Measurements from ENCODE around the gene ILKAP.

DNA sequence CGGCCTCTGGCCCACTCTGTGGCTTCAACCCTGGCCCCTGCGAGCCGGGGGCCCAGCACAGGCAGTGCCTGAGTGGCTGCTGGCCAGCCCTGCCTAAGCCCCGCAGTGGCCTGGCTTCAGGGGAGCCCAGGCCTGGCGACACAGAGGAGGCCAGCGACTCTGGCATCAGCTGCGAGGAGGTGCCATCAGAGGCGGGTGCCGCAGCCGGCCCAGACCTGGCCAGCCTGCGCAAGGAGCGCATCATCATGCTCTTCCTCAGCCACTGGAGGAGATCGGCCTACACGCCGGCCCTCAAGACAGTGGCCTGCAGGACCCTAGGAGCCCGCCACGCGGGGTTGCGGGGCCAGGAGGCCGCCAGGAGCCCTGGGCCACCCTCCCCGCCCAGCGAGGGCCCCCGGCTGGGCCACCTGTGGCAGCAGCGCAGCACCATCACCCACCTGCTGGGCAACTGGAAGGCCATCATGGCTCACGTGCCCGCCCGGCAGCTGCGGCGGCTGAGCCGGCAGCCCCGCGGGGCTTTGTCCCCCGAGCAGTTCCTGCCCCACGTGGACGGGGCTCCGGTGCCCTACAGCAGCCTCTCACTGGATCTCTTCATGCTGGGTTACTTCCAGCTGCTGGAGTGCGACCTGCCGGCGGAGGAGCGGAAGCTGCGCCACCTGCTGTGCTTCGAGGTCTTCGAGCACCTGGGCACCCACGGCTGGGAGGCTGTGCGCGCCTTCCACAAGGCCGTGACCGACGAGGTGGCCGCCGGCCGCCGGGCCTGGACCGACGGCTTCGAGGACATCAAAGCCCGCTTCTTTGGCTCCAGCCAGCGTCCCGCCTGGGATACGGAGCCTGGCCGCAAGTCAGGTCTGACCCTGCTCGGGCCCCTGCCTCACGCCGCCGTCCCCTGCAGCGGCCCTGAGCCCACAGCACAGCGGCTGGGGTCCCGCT, 72.5 kb downstream of the ILKAP start:
- TF ChIP-seq, protein P1, sequence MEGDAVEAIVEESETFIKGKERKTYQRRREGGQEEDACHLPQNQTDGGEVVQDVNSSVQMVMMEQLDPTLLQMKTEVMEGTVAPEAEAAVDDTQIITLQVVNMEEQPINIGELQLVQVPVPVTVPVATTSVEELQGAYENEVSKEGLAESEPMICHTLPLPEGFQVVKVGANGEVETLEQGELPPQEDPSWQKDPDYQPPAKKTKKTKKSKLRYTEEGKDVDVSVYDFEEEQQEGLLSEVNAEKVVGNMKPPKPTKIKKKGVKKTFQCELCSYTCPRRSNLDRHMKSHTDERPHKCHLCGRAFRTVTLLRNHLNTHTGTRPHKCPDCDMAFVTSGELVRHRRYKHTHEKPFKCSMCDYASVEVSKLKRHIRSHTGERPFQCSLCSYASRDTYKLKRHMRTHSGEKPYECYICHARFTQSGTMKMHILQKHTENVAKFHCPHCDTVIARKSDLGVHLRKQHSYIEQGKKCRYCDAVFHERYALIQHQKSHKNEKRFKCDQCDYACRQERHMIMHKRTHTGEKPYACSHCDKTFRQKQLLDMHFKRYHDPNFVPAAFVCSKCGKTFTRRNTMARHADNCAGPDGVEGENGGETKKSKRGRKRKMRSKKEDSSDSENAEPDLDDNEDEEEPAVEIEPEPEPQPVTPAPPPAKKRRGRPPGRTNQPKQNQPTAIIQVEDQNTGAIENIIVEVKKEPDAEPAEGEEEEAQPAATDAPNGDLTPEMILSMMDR (IDR thresholded peaks at IDR 0.05; ENCODE audit: poor library complexity), result no peak
- TF ChIP-seq EZH2 (IDR thresholded peaks at IDR 0.05; ENCODE audit: borderline replicate concordance), result no peak
